Measurements from ENCODE around the gene HPGD.
"Not testable (repeated sequence)": the region's sequence is repeated elsewhere in the genome, so short reads cannot be mapped to it uniquely, and the experiment has no call there.

The HPGD gene

GRCh38 chr4:174526731-174527130, 4.4 kb upstream of the HPGD start:
- DNase-seq (ENCODE audit: low read depth): no peak

- no peak for DNase-seq (ENCODE audit: low read depth)
Observed at GRCh38 chr4:174524242-174524641, 2.0 kb upstream of the HPGD start.

GRCh38 chr4:174523025-174523693, 871 bp upstream of the HPGD start:
- DNase-seq (ENCODE audit: low read depth): no peak

- DNase-seq (ENCODE audit: low read depth): no peak
Observed at GRCh38 chr4:174521800-174522182, 497 bp downstream of the HPGD start.

GRCh38 chr4:174520660-174521059, 1.6 kb downstream of the HPGD start:
- no peak for DNase-seq (ENCODE audit: low read depth)

GRCh38 chr4:174517502-174518445, 4.5 kb downstream of the HPGD start:
- DNase-seq (ENCODE audit: low read depth): no peak

GRCh38 chr4:174516794-174517193, 5.5 kb downstream of the HPGD start:
- DNase-seq (ENCODE audit: low read depth): no peak

- DNase-seq (ENCODE audit: low read depth): no peak
Observed at GRCh38 chr4:174516345-174516744, 5.9 kb downstream of the HPGD start.

GRCh38 chr4:174512745-174513144, 9.5 kb downstream of the HPGD start:
- DNase-seq (ENCODE audit: low read depth): no peak

- DNase-seq (ENCODE audit: low read depth): no peak
Observed at GRCh38 chr4:174505892-174506291, 16.4 kb downstream of the HPGD start.

- no peak for DNase-seq (ENCODE audit: low read depth)
Observed at GRCh38 chr4:174505007-174505406, 17.3 kb downstream of the HPGD start.

- no peak for DNase-seq (ENCODE audit: low read depth)
Observed at GRCh38 chr4:174503079-174503715, 19.1 kb downstream of the HPGD start.

GRCh38 chr4:174496631-174497432, 25.5 kb downstream of the HPGD start:
- DNase-seq (ENCODE audit: low read depth): no peak

GRCh38 chr4:174495626-174496025, 26.7 kb downstream of the HPGD start:
- DNase-seq (ENCODE audit: low read depth): no peak

- DNase-seq (ENCODE audit: low read depth): no peak
Observed at GRCh38 chr4:174494726-174495125, 27.6 kb downstream of the HPGD start.

- DNase-seq (ENCODE audit: low read depth): no peak
Observed at GRCh38 chr4:174494146-174494545, 28.1 kb downstream of the HPGD start.

- no peak for DNase-seq (ENCODE audit: low read depth)
Observed at GRCh38 chr4:174490451-174490961, 31.8 kb downstream of the HPGD start.

- not testable (repeated sequence) for DNase-seq (ENCODE audit: low read depth)
Observed at GRCh38 chr4:174488368-174488767, 33.9 kb downstream of the HPGD start.

- DNase-seq (ENCODE audit: low read depth): no peak
Observed at GRCh38 chr4:174485025-174485424, 37.3 kb downstream of the HPGD start.

GRCh38 chr4:174483792-174484191, 38.5 kb downstream of the HPGD start:
- no peak for DNase-seq (ENCODE audit: low read depth)

GRCh38 chr4:174479140-174479539, 43.1 kb downstream of the HPGD start:
- no peak for DNase-seq (ENCODE audit: low read depth)

GRCh38 chr4:174475528-174475927, 46.8 kb downstream of the HPGD start:
- no peak for DNase-seq (ENCODE audit: low read depth)
